HUES64 (cell line): ENCODE data around the gene HBG2.

ENCODE experiments used
- H3K27ac ChIP-seq: 2 replicates; pipeline ENCODE4 v1.7.0; 2013; ENCODE audit warnings: low read depth, low read length, inconsistent platforms
- H3K27me3 ChIP-seq: 2 replicates; pipeline ENCODE4 v1.6.1; 2013; ENCODE audit warnings: mild to moderate bottlenecking, low read length; ENCODE audit not compliant: insufficient read depth
- H3K36me3 ChIP-seq: 2 replicates; pipeline ENCODE4 v1.6.1; 2013; ENCODE audit warnings: mild to moderate bottlenecking, low read length; ENCODE audit not compliant: insufficient read depth
- H3K4me1 ChIP-seq: 2 replicates; pipeline ENCODE4 v1.6.1; 2013; ENCODE audit warnings: mild to moderate bottlenecking, low read length, moderate library complexity; ENCODE audit not compliant: insufficient read depth
- H3K4me3 ChIP-seq: 2 replicates; pipeline ENCODE4 v1.5.1; 2013; ENCODE audit warnings: mild to moderate bottlenecking, low read length, moderate library complexity
- H3K9ac ChIP-seq: 2 replicates; pipeline ENCODE4 v1.6.1; 2013; ENCODE audit warnings: mild to moderate bottlenecking, low read depth, low read length
- H3K9me3 ChIP-seq: 2 replicates; pipeline ENCODE4 v1.6.1; 2013; ENCODE audit warnings: low read depth, low read length; ENCODE audit not compliant: insufficient read depth
- WGBS: fragments of 150-250, 120-280 bp; methylation state at CpG from one replicate; pipeline ENCODE4 v1.1.7; 2013; ENCODE audit warnings: missing lambda C conversion rate; 5-methylcytosine and 5-hydroxymethylcytosine counted together

The HBG2 gene

GRCh38 chr11:5280582-5281102 is 26.1 kb upstream of the HBG2 start:
- H3K36me3 ChIP-seq, result no peaks in the 10 kb centered on the region
- H3K27ac ChIP-seq, result no peak overlapping the region
- 0 out of 2 replicates have a peak, but pooled peaks cover 4% of the 10 kb centered on the region for H3K4me1 ChIP-seq
- no peaks in the 10 kb centered on the region for H3K9me3 ChIP-seq
- 64% methylated on average over 2 of the region's 3 CpGs for WGBS
- no peak overlapping the region for H3K9ac ChIP-seq
- no peak overlapping the region for H3K4me3 ChIP-seq
- no peaks in the 10 kb centered on the region for H3K27me3 ChIP-seq

- no peaks in the 10 kb centered on the region for H3K9me3 ChIP-seq
- 87% methylated on average over 4 of the region's 4 CpGs for WGBS
- no peak overlapping the region for H3K9ac ChIP-seq
- H3K4me1 ChIP-seq, result 0 out of 2 replicates have a peak, but pooled peaks cover 4% of the 10 kb centered on the region
- H3K27me3 ChIP-seq, result no peaks in the 10 kb centered on the region
- no peak overlapping the region for H3K4me3 ChIP-seq
- no peaks in the 10 kb centered on the region for H3K36me3 ChIP-seq
- H3K27ac ChIP-seq, result no peak overlapping the region
Observed at GRCh38 chr11:5279471-5280090, 25.0 kb upstream of the HBG2 start.

- Histone ChIP-seq H3K4me3 (no peak overlapping the region), H3K9me3 (no peaks in the 10 kb centered on the region), H3K36me3 (no peaks in the 10 kb centered on the region), H3K27ac (no peak overlapping the region), H3K9ac (no peak overlapping the region), H3K4me1 (0 out of 2 replicates have a peak, but pooled peaks cover 4% of the 10 kb centered on the region), H3K27me3 (no peaks in the 10 kb centered on the region)
- WGBS, result 96% methylated on average over 1 of the region's 1 CpG
Observed at GRCh38 chr11:5277807-5278382, 23.3 kb upstream of the HBG2 start.

GRCh38 chr11:5276697-5277096 is 22.1 kb upstream of the HBG2 start:
- H3K36me3 ChIP-seq, result no peaks in the 10 kb centered on the region
- WGBS, result 91% methylated on average over 2 of the region's 2 CpGs
- H3K9ac ChIP-seq, result no peak overlapping the region
- H3K4me3 ChIP-seq, result no peak overlapping the region
- H3K27ac ChIP-seq, result no peak overlapping the region
- no peaks in the 10 kb centered on the region for H3K27me3 ChIP-seq
- H3K4me1 ChIP-seq, result 0 out of 2 replicates have a peak, but pooled peaks cover 4% of the 10 kb centered on the region
- H3K9me3 ChIP-seq, result no peaks in the 10 kb centered on the region

- Histone ChIP-seq H3K27ac (no peak overlapping the region), H3K9me3 (no peaks in the 10 kb centered on the region), H3K36me3 (no peaks in the 10 kb centered on the region), H3K9ac (no peak overlapping the region), H3K27me3 (no peaks in the 10 kb centered on the region), H3K4me3 (no peak overlapping the region), H3K4me1 (0 out of 2 replicates have a peak, but pooled peaks cover under 1% of the 10 kb centered on the region)
- 94% methylated on average over 6 of the region's 6 CpGs for WGBS
Observed at GRCh38 chr11:5275369-5276110, 21.0 kb upstream of the HBG2 start.

- Histone ChIP-seq H3K27ac (no peak overlapping the region), H3K27me3 (no peaks in the 10 kb centered on the region), H3K9me3 (no peaks in the 10 kb centered on the region), H3K4me3 (no peak overlapping the region), H3K4me1 (no peaks in the 10 kb centered on the region), H3K36me3 (no peaks in the 10 kb centered on the region), H3K9ac (no peak overlapping the region)
- 82% methylated on average over 5 of the region's 5 CpGs for whole genome bisulfite sequencing
Observed at GRCh38 chr11:5274395-5274794, 19.8 kb upstream of the HBG2 start.

- Histone ChIP-seq H3K4me1 (no peaks in the 10 kb centered on the region), H3K9me3 (no peaks in the 10 kb centered on the region), H3K4me3 (no peak overlapping the region), H3K36me3 (no peaks in the 10 kb centered on the region), H3K27ac (no peak overlapping the region), H3K9ac (no peak overlapping the region), H3K27me3 (no peaks in the 10 kb centered on the region)
- 89% methylated on average over 3 of the region's 4 CpGs for WGBS
Observed at GRCh38 chr11:5272395-5273017, 17.9 kb upstream of the HBG2 start.

GRCh38 chr11:5269715-5270147 is 15.2 kb upstream of the HBG2 start, which contains the start of gene HBE1:
HBE1 (minus strand) TSS chr11:5269945; CDS start chr11:5269890, 55 bp downstream.
- Histone ChIP-seq H3K4me3 (no peak within 1 kb of the TSS), H3K4me1 (no peaks in the 10 kb centered on the region), H3K27ac (no peak within 1 kb of the TSS), H3K36me3 (no peaks in the 10 kb centered on the region), H3K27me3 (no peaks in the 10 kb centered on the region), H3K9ac (no peak within 1 kb of the TSS), H3K9me3 (no peaks in the 10 kb centered on the region)
- 94% methylated on average over 4 of the region's 4 CpGs for WGBS

- Histone ChIP-seq H3K27me3 (no peaks in the 10 kb centered on the region), H3K9ac (no peak overlapping the region), H3K36me3 (no peaks in the 10 kb centered on the region), H3K4me3 (no peak overlapping the region), H3K4me1 (no peaks in the 10 kb centered on the region), H3K9me3 (no peaks in the 10 kb centered on the region), H3K27ac (no peak overlapping the region)
- WGBS, result 93% methylated on average over 2 of the region's 2 CpGs
Observed at GRCh38 chr11:5267033-5267563, 12.5 kb upstream of the HBG2 start.

GRCh38 chr11:5266609-5267008 is 12.0 kb upstream of the HBG2 start:
- H3K9me3 ChIP-seq, result no peaks in the 10 kb centered on the region
- H3K36me3 ChIP-seq, result no peaks in the 10 kb centered on the region
- H3K4me3 ChIP-seq, result no peak overlapping the region
- no peaks in the 10 kb centered on the region for H3K27me3 ChIP-seq
- no peak overlapping the region for H3K9ac ChIP-seq
- H3K4me1 ChIP-seq, result no peaks in the 10 kb centered on the region
- H3K27ac ChIP-seq, result no peak overlapping the region

GRCh38 chr11:5265832-5266231 is 11.3 kb upstream of the HBG2 start:
- no peaks in the 10 kb centered on the region for H3K4me1 ChIP-seq
- no peaks in the 10 kb centered on the region for H3K9me3 ChIP-seq
- 100% methylated on average over 1 of the region's 2 CpGs for WGBS

More at GRCh38 chr11:5265832-5266231, 11.3 kb upstream of the HBG2 start:
- Histone ChIP-seq H3K27ac (no peak overlapping the region), H3K9ac (no peak overlapping the region), H3K4me3 (no peak overlapping the region), H3K36me3 (no peaks in the 10 kb centered on the region), H3K27me3 (no peaks in the 10 kb centered on the region)
